Spleen (tissue), 7 donors: ENCODE data around the gene FLOT1.

Source experiments
- CTCF ChIP-seq, 11 experiments: fragments of 200-600 bp in 7 of 11; fragments of 450-650 bp in 4 of 11; sonication (generic) in 4 of 11; IDR thresholded peaks in 8 of 11; conservative IDR thresholded peaks in 3 of 11; 1 replicate in 7 of 11; 2 replicates in 4 of 11; pipeline versions ENCODE4 v1.4.0 to v1.8.0; 2016 to 2021; ENCODE audit warnings: antibody characterized with exemption in 11 of 11, inconsistent platforms in 4 of 11, mild to moderate bottlenecking in 1 of 11
- POLR2AphosphoS5 ChIP-seq, 3 donors: sonication (generic); formaldehyde crosslinking; IDR thresholded peaks; one replicate each; pipeline ENCODE4 v1.5.1; 2017; ENCODE audit warnings: antibody characterized with exemption in 3 of 3
- donor health status: DM: no; HTN: no; CAD: no; lungs with moderate emphysema.
- donor health status: DM: no; HTN: no; CAD: no.
- donor health status: DM: no; HTN: no; CAD: no.

GRCh38 chr6:30769853-30770524 is 27.5 kb upstream of the FLOT1 start:
- TF ChIP-seq CTCF (IDR thresholded peaks at IDR 0.05 in 8 of 11, conservative IDR thresholded peaks at IDR 0.05 in 3 of 11) (no peak), POLR2AphosphoS5 (IDR thresholded peaks at IDR 0.05) (no peak)
